Esophagus (tissue), 2 donors: Measurements from ENCODE around the gene GRID1. TPM values are rescaled to one million over a fixed set of nuclear protein-coding genes. Genes with fewer than 3 reads are reported as not detected.

Experiments
- H3K27ac ChIP-seq, 2 donors: one replicate each; pipeline ENCODE4 v1.5.1; 2013; ENCODE audit warnings: low read depth in 2 of 2, mild to moderate bottlenecking in 2 of 2, inconsistent platforms in 1 of 2, low read length in 1 of 2, moderate library complexity in 1 of 2
- H3K27me3 ChIP-seq, 2 donors: one replicate each; pipeline ENCODE4 v1.6.1; 2013; ENCODE audit warnings: low read length in 2 of 2, control low read depth in 1 of 2, mild to moderate bottlenecking in 1 of 2; ENCODE audit not compliant: insufficient read depth in 2 of 2, control insufficient read depth in 1 of 2
- H3K36me3 ChIP-seq, 2 donors: one replicate each; pipeline ENCODE4 v1.6.1; 2013; ENCODE audit warnings: low read length in 1 of 2; ENCODE audit not compliant: control insufficient read depth in 2 of 2, insufficient read depth in 2 of 2
- H3K4me1 ChIP-seq, 2 donors: one replicate each; pipeline ENCODE4 v1.6.1; 2013; ENCODE audit warnings: low read length in 1 of 2; ENCODE audit not compliant: control insufficient read depth in 2 of 2, insufficient read depth in 2 of 2
- H3K4me3 ChIP-seq, 2 donors: one replicate each; pipeline ENCODE4 v1.5.1; 2013; ENCODE audit warnings: low read length in 2 of 2, mild to moderate bottlenecking in 2 of 2, low read depth in 1 of 2, moderate library complexity in 1 of 2
- H3K9me3 ChIP-seq, 2 donors: one replicate each; pipeline ENCODE4 v1.6.1; 2013; ENCODE audit warnings: mild to moderate bottlenecking in 2 of 2, low read depth in 1 of 2, low read length in 1 of 2, moderate library complexity in 1 of 2; ENCODE audit not compliant: control insufficient read depth in 2 of 2, insufficient read depth in 1 of 2
- WGBS, 2 donors: extraction: QIAGEN DNeasy Blood & Tissue Kit; methylation state at CpG; one replicate each; pipeline ENCODE4 v1.1.7; 2013; 5-methylcytosine and 5-hydroxymethylcytosine counted together
- polyA plus RNA-seq, 2 donors: library from polyadenylated mRNA; stranded (reverse); fragments of 200-250 nt; gene quantifications; one replicate each; pipeline ENCODE4 v1.2.3, GENCODE V29; 2013
- donor health status: healthy with polysubstance abuse.
- donor health status: Bipolar disorder and iron deficiency.

The GRID1 gene
- polyA plus RNA-seq, 2 donors = 0.04 to 0.32 TPM

- Histone ChIP-seq H3K27ac (no peak overlapping the region), H3K9me3 (no peaks in the 10 kb centered on the region), H3K36me3 (no peaks in the 10 kb centered on the region), H3K4me1 (peaks cover 0 to 3% of the 10 kb centered on the region in 2 donors), H3K4me3 (no peak overlapping the region), H3K27me3 (peaks cover 9 to 12% of the 10 kb centered on the region in 2 donors)
- whole genome bisulfite sequencing, 2 donors = 82 to 87% methylated on average over 5 of the region's 5 CpGs
Observed at GRCh38 chr10:86372784-86373239, 6.2 kb upstream of the GRID1 start.

- Histone ChIP-seq H3K36me3 (no peaks in the 10 kb centered on the region), H3K9me3 (no peaks in the 10 kb centered on the region), H3K4me1 (peaks cover under 1 to 4% of the 10 kb centered on the region in 2 donors), H3K27ac (no peak overlapping the region), H3K4me3 (no peak overlapping the region), H3K27me3 (peaks cover 9 to 16% of the 10 kb centered on the region in 2 donors)
- WGBS, 2 donors = 68 to 69% methylated on average over 7 of the region's 7 CpGs
Observed at GRCh38 chr10:86372119-86372783, 5.7 kb upstream of the GRID1 start.

GRCh38 chr10:86371691-86372090 is 5.1 kb upstream of the GRID1 start:
- Histone ChIP-seq H3K4me1 (peaks cover 2 to 6% of the 10 kb centered on the region in 2 donors), H3K27me3 (peaks cover 9 to 16% of the 10 kb centered on the region in 2 donors), H3K9me3 (no peaks in the 10 kb centered on the region), H3K36me3 (no peaks in the 10 kb centered on the region), H3K4me3 (no peak overlapping the region), H3K27ac (no peak overlapping the region)
- 77 to 83% methylated on average over 5 of the region's 5 CpGs for WGBS, 2 donors

- no peak overlapping the region for H3K27ac ChIP-seq
- H3K4me3 ChIP-seq = no peak overlapping the region
- H3K4me1 ChIP-seq = peaks cover 2 to 6% of the 10 kb centered on the region in 2 donors
- no peaks in the 10 kb centered on the region for H3K9me3 ChIP-seq
- WGBS, 2 donors = 82 to 83% methylated on average over 7 of the region's 7 CpGs
- H3K36me3 ChIP-seq = no peaks in the 10 kb centered on the region
- H3K27me3 ChIP-seq = peaks cover 9 to 16% of the 10 kb centered on the region in 2 donors
Observed at GRCh38 chr10:86371116-86371515, 4.5 kb upstream of the GRID1 start.

- Histone ChIP-seq H3K4me1 (peaks cover 2 to 6% of the 10 kb centered on the region in 2 donors), H3K9me3 (no peaks in the 10 kb centered on the region), H3K36me3 (no peaks in the 10 kb centered on the region), H3K27ac (no peak overlapping the region), H3K27me3 (peaks cover 9 to 22% of the 10 kb centered on the region in 2 donors), H3K4me3 (no peak overlapping the region)
- 71 to 80% methylated on average over 4 of the region's 4 CpGs for WGBS, 2 donors
Observed at GRCh38 chr10:86370006-86370585, 3.5 kb upstream of the GRID1 start.

GRCh38 chr10:86368987-86369386 is 2.4 kb upstream of the GRID1 start:
- 89 to 91% methylated on average over 2 of the region's 2 CpGs for WGBS, 2 donors
- H3K4me1 ChIP-seq = peaks cover 7 to 9% of the 10 kb centered on the region in 2 donors
- H3K27me3 ChIP-seq = peaks cover 16 to 25% of the 10 kb centered on the region in 2 donors
- no peak overlapping the region for H3K4me3 ChIP-seq
- H3K9me3 ChIP-seq = no peaks in the 10 kb centered on the region
- H3K36me3 ChIP-seq = no peaks in the 10 kb centered on the region
- no peak overlapping the region for H3K27ac ChIP-seq

GRCh38 chr10:86368046-86368445 is 1.5 kb upstream of the GRID1 start:
- H3K9me3 ChIP-seq = no peaks in the 10 kb centered on the region
- H3K4me3 ChIP-seq = no peak overlapping the region
- WGBS, 2 donors = 92 to 95% methylated on average over 1 of the region's 1 CpG
- H3K36me3 ChIP-seq = no peaks in the 10 kb centered on the region
- peaks cover 9 to 12% of the 10 kb centered on the region in 2 donors for H3K4me1 ChIP-seq
- H3K27ac ChIP-seq = no peak overlapping the region
- H3K27me3 ChIP-seq = peaks cover 17 to 25% of the 10 kb centered on the region in 2 donors

- Histone ChIP-seq H3K4me1 (peaks cover 9 to 12% of the 10 kb centered on the region in 2 donors), H3K9me3 (no peaks in the 10 kb centered on the region), H3K4me3 (peak overlapping the region in 1 of 2 donors; percentile 55), H3K27ac (no peak overlapping the region), H3K36me3 (no peaks in the 10 kb centered on the region), H3K27me3 (peaks cover 17 to 25% of the 10 kb centered on the region in 2 donors)
- 6 to 8% methylated on average over 58 to 62 of the region's 62 CpGs for WGBS, 2 donors
Observed at GRCh38 chr10:86367152-86367951, 757 bp upstream of the GRID1 start.

- Histone ChIP-seq H3K27me3 (peaks cover 17 to 25% of the 10 kb centered on the region in 2 donors), H3K27ac (no peak overlapping the region)
Observed at GRCh38 chr10:86366902-86367151, 232 bp upstream of the GRID1 start.

More at GRCh38 chr10:86366902-86367151, 232 bp upstream of the GRID1 start:
- peak overlapping the region in 1 of 2 donors; percentile 55 for H3K4me3 ChIP-seq
- peaks cover 9 to 12% of the 10 kb centered on the region in 2 donors for H3K4me1 ChIP-seq
- H3K9me3 ChIP-seq = no peaks in the 10 kb centered on the region
- H3K36me3 ChIP-seq = no peaks in the 10 kb centered on the region
- WGBS, 2 donors = 0 to 1% methylated on average over 29 to 38 of the region's 38 CpGs
